HG02610 (cell line): ENCODE results near the gene MAPK12.

Experiments used
- ATAC-seq: cut with Tn5 transposase; IDR thresholded peaks from one replicate; pipeline ENCODE4 v1.9.1; 2021; ENCODE audit warnings: mild to moderate bottlenecking, moderate library complexity; ENCODE audit not compliant: unreplicated experiment

Gene MAPK12

DNA sequence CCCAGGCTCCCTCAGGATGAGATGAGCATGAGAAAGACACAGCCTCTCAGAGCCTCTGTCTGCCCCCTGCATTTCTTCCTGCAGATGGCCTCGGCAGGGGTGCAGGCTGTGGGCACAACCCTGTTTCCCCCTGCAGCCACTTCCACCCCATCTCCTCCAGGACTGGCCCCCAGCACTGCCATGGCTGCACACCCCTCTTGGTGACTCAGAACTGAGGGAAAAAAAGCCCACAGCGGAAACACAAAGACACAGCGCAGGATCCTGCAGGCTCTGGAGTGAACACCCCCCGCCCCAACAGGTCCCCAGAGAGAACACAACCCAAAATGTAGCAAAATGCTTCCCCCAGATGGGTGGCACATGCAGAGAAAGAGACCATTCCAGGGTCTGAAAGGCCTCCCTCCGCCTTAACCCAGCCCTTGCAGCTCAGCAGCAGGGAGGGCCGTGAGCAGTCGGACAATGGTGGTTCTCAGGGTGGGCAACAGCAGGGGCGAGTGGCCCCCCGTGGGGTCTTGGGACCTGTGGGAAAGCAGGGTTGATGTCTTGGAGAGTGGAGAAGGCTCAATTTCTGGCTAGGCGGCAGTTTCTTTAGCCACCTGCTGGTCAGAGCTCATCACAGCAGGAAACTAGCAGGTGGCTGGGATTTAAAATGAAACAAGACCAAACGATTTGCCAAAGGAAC lies 24.6 kb downstream of the MAPK12 start:
- ATAC-seq: no peak

DNA sequence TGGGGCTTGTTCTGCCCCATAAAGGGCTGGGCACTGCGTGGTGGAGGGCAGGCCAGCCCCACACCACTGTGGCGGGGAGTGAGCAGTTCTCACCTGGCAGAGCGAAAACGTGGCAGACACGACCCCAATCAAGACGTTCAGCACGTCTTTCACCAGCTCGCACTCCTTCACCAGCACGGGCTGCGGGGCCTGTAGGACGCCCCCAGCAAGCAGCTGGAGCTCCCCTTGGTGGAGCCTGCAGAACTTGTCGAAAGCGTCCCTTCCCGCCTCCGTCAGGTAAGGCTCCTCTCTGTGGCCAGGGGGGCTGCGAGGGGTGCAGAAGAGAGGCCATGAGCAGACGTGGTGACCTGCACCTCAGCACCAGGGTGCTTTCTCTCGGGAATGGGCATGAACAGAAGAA lies 28.3 kb downstream of the MAPK12 start:
- no peak for ATAC-seq

GRCh38 chr22:50232481-50233151 lies 28.9 kb downstream of the MAPK12 start:
- no peak for ATAC-seq

DNA sequence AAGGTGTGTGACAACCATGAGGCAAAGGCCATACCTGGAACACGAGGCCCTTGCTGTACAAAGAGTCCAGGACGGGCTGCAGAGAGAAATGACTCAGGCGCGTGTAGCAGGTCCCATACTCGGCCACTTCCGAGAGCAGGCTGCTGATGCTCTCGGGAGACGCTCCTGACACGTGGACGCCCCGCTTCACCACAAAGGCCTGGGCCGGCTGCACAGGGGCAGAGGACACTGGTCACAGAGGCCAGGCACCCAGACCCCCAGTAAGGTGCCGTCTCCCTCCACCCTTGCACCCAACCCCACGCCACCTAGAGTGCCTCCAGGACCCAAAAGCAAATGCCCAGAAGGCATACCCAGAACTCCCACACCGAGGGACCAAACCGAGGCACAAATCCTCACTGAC lies 32.1 kb downstream of the MAPK12 start:
- no peak for ATAC-seq

DNA sequence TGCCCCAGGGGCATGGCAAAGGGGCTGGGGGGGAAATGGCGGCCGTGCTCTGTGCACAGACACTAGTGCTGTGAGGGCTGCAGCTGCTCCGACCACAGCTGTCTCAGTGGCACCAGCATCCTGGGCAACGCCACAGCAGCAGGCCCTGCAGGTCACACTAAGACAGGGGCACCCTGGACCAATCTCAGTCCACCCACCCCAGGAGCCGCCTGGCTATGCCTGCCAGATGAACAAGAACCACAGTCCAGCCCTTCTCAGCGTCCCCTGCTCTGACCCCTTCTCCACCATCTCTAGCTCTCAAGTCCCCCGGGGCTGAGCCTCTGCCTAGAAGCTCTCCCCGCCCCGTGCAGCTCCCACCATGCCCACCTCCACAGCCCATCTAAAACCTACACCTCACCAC lies 33.1 kb downstream of the MAPK12 start:
- ATAC-seq: no peak

- ATAC-seq: no peak
Observed at GRCh38 chr22:50227579-50228215, 33.8 kb downstream of the MAPK12 start.

- ATAC-seq: no peak
Observed at GRCh38 chr22:50226875-50227165, 34.7 kb downstream of the MAPK12 start.

DNA sequence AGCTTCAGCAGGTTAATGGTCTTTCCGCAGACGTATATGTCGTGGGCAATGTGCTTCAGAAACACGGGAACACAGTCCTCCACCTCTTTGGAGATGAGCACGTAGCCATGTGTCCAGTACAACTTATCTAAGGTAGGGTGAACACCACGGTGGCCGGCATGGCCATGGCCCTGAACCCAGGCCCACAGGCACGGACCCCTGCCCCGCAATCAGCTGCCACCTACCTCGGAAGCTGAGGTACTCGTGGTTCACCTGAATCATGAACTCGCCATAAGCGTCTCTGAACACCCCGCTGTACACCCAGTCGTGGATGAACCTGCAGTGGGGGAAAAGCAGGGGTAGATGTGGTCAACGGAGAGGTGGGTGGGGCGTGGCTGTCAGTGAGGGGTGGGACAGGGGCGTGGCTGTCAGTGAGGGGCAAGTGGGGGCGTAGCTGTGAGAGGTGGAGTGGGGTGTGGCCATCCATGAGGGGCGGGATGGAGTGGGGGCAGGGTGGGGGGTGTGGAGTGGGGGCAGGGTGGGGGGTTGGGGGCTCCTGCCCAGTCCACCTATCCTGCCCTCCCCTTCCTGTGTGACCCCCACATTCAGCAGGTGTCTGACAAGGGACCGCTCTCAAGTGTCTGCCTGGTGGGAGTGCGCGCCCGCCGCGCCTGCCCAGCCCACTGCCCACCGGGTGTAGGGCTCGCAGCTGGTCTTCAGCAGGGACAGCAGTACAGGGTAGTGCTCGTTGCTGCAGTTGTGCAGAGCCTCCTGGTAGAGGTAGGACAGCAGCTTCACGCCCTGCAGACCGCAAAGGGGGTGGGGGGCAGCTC lies 35.2 kb downstream of the MAPK12 start:
- ATAC-seq: no peak

DNA sequence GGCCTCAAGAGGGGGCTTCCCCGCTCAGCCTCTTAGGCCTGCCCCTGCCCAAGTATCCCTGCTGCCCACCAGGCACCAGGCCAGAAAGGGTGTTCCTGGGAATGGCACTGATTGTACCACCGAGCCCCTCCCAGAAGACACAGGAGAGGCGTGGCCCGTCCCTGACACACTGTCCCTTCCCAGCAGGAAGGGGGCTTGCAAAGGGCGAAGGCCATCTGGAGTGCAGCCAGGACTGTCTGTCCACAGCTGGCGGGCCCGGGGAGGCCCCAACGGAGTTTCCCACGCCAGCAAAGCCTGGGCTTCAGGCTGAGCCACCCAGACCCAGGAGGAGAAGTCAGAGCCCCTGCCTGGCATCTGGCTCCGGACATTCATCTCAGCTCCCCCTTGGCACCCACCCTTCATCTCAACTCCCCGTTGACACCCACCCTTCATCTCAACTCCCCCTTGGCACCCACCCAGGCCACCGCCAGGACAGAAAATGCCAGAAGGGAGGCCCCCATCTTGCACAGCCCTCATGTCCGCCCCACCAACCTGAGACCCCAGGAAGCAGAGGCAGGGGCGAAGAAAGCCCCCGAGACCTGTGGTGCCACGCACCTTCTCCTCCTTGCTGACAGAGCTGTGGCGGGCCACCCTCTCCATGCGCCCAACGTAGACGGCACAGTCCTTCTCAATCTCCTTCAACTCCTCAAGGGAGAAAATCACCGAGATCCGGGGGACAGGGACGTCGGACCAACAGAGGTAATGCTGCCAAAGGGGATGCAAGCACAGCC lies 36.1 kb downstream of the MAPK12 start:
- no peak for ATAC-seq

- no peak for ATAC-seq
Observed at GRCh38 chr22:50224071-50224470, 37.4 kb downstream of the MAPK12 start.

- ATAC-seq: no peak
Observed at GRCh38 chr22:50222508-50222907, 39.0 kb downstream of the MAPK12 start.

DNA sequence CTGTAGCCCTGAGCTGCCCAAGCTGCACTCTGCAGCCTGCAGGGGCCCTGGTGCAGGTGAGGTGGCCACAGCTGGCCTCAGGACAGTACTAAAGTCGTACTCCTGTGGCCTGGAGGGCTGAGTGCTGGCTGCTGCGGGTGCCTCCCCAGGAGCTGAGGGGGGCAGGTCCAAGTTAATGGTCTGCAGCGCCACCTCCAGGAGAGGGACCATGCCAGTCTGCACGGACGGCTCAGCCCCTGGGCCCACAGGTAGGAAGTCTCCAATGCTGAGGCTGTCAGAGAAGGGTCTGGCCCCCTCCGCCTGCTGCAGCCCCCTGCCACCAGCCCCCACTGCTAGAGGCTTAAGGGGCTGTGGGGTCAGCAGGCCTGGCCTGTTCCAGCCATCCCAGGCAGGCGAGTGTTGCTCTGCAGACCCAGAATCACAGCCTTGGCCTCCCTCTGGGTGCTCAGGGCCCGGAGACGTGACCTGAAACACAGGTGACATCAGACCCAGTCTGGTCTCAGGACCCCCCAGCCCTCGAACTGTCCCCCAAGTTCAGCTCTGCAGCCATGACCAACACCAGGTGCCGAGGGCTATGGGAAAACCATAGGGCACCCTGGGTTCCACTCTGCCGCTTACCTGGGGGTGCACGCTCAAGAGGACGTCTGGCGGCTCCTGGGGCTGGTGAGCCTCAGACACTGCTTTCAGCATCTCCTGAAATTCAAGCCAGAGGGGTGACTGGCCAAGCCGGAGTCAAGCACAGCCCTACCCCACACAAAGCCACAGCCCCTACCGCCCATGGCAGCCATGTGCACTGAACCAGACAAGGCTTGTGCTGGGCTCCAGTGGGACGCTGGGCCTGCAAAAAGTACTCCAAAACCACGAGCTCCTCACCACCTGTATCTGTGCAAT lies 39.8 kb downstream of the MAPK12 start:
- ATAC-seq: no peak

DNA sequence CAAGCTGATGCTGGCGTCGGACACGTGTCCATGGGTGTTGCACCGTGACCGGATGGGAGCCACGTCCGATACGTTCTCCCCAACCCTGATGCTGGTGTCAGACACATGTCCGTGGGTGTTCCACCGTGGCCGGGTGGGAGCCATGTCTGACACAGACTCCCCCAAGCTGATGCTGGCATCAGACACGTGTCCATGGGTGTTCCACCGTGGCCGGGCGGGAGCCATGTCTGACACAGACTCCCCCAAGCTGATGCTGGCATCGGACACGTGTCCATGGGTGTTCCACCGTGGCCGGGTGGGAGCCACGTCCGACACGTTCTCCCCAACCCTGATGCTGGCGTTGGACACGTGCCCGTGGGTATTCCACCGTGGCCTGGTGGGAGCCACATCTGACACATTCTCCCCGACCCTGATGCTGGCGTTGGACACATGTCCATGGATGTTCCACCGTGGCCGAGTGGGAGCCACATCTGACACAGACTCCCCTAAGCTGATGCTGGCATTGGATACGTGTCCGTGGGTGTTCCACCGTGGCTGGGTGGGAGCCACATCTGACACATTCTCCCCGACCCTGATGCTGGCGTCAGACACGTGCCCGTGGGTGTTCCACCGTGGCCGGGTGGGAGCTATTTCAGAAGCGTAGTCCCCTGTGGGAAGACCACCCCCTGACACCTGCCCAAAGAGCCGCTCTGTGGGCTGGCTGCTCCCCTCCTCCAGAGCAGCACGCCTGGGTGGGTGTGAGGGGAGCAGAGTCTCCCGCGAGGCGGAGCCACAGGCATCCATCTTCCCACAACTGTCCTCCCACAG lies 40.7 kb downstream of the MAPK12 start:
- no peak for ATAC-seq

DNA sequence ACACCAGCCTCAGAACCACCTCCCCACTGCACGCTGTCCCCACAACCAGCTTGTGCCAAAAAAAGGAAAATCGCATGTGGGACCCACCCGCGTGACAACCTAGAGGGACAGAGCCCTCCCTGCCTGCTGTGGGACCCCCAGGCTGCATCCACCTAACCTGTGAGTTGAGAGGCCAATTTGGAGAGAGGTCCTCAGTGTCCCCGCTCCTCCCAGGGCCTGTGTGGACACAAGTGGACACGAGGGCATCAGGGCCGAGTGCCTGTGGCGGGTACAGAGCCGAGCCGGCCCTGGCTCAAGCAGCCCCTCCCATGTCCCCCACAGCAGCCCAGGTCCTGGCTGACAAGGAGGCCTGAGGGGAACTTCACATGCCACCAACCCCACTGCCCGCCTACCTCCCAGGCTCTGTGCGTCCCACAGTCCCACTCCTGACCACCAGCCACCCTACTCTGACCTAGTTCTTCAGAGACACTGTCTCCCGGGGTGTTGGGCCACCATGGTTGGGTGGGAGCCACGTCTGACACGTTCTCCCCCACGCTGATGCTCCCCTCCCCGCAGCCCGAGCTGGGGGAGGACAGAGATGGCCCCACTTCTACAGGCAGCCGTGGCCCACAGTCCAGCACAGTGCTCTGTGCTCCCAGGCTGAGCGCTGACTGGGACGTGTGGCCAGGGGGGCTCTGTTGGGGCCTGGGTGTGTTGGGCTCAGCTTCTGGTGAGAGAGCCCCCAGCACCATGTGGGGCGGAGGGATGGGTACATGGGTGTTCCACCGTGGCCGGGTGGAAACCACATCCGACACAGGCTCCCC lies 41.5 kb downstream of the MAPK12 start:
- no peak for ATAC-seq

DNA sequence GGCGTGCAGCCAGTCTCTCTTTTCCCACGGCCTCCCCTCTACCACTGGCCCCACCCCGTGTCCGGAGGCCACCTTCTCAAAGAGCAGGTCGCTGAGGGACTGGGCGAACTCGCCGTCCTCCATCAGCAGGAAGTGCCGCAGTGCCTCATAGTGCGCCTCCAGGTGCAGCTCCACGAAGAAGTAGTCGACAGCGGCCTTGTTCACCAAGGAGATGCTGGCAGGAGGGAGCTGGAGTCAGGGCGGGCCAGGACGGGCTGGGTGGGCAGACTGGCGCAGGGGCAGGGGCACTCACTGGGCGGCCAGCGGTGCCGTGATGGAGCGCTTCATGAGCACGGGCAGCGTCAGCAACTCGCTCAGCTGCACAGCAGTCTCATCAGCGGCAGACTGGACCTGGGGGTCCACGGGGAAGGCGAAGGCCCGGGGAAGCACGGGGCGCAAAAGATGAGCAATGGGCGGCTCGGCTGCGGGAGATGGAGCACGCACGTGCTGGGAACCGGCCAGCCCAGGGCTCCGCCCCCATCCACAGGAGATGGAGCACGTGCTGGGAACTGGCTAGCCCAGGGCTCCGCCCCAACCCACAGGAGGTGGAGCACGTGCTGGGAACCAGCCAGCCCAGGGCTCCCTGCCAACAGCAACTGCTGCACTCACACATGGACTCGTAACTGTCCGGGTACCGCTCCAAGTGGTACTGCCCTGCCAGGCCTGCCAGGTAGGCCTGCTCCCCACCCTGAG lies 42.3 kb downstream of the MAPK12 start:
- ATAC-seq: no peak

- no peak for ATAC-seq
Observed at GRCh38 chr22:50218153-50218995, 43.1 kb downstream of the MAPK12 start.
